ENCODE data around the gene DMAC1. TPM values are rescaled to one million over a fixed set of nuclear protein-coding genes. Genes with fewer than 3 reads are reported as not detected.

DMAC1 gene
- total RNA-seq, 1 donor = 7.6 TPM

DNA sequence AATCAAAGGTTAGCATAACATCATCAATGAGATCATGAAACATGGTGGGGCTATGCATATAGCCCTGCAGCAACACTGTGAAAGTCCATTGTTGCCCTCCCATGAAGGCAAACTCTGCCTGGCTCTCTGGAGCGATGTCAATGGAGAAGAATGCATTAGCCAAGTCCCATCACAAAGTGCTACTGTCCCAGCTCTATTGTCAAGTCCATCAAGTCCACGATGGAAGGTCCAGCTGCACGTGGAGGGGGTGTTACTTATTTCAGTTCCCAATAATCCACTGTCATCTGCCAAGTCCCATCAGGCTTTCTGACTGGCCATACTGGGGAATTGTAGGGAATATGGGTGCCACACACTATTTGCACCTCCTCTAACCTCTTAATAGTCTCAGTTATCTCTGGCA lies 10.8 kb downstream of the DMAC1 start:
- no peak overlapping the region for H3K27ac ChIP-seq (ENCODE audit: low read depth, low read length)
- no peak overlapping the region for H3K4me2 ChIP-seq (ENCODE audit: insufficient read depth, low read length)
- no peak overlapping the region for H2AFZ ChIP-seq (ENCODE audit: low read length)
- TF ChIP-seq CTCF (IDR thresholded peaks at IDR 0.05; ENCODE audit: extremely low read depth, low read depth, low read length) = no peak
- no peaks in the 10 kb centered on the region for H3K4me1 ChIP-seq (ENCODE audit: insufficient read depth, low read length)
- no peaks in the 10 kb centered on the region for H3K36me3 ChIP-seq (ENCODE audit: insufficient read depth, low read length)
- H4K20me1 ChIP-seq (ENCODE audit: insufficient read depth, low read length) = no peaks in the 10 kb centered on the region
- H3K27me3 ChIP-seq (ENCODE audit: insufficient read depth, low read length) = no peaks in the 10 kb centered on the region
- no peaks in the 10 kb centered on the region for H3K9me3 ChIP-seq (ENCODE audit: low read depth, low read length)
- no peak overlapping the region for H3K4me3 ChIP-seq (ENCODE audit: insufficient read depth, low read length)
- H3K79me2 ChIP-seq (ENCODE audit: insufficient read depth, low read length) = no peaks in the 10 kb centered on the region
- no peak for DNase-seq (ENCODE audit: insufficient read length, low spot score, missing footprints)

- TF ChIP-seq CTCF (IDR thresholded peaks at IDR 0.05; ENCODE audit: extremely low read depth, low read depth, low read length) = no peak
- Histone ChIP-seq H3K79me2 (ENCODE audit: insufficient read depth, low read length) (no peaks in the 10 kb centered on the region), H2AFZ (ENCODE audit: low read length) (no peak overlapping the region), H3K4me2 (ENCODE audit: insufficient read depth, low read length) (no peak overlapping the region), H4K20me1 (ENCODE audit: insufficient read depth, low read length) (no peaks in the 10 kb centered on the region), H3K4me1 (ENCODE audit: insufficient read depth, low read length) (no peaks in the 10 kb centered on the region), H3K9me3 (ENCODE audit: low read depth, low read length) (no peaks in the 10 kb centered on the region), H3K27me3 (ENCODE audit: insufficient read depth, low read length) (no peaks in the 10 kb centered on the region), H3K36me3 (ENCODE audit: insufficient read depth, low read length) (no peaks in the 10 kb centered on the region), H3K27ac (ENCODE audit: low read depth, low read length) (no peak overlapping the region), H3K4me3 (ENCODE audit: insufficient read depth, low read length) (no peak overlapping the region)
- no peak for DNase-seq (ENCODE audit: insufficient read length, low spot score, missing footprints)
Observed at GRCh38 chr9:7785813-7786212, 13.8 kb downstream of the DMAC1 start.

DNA sequence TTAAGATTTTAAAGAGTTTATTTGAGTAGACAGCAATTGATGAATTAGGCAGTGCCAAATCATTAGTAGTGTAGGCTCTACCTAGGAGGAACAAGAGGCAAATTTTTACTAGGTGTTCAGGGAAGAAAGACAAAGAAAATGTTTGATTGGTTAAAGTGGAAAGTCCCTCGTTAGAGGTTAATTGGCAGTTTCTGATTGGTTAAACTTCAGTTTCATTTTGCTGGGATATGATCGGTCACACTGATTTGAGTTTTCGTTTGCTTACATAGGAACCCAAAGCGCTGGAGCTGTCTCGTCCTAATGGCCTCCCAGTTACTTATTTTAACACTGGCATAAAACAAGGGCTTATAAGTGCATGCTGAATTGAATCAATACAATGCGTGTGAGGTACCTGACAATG lies 15.1 kb downstream of the DMAC1 start:
- no peak overlapping the region for H3K4me3 ChIP-seq (ENCODE audit: insufficient read depth, low read length)
- no peak overlapping the region for H3K27ac ChIP-seq (ENCODE audit: low read depth, low read length)
- no peaks in the 10 kb centered on the region for H4K20me1 ChIP-seq (ENCODE audit: insufficient read depth, low read length)
- TF ChIP-seq CTCF (IDR thresholded peaks at IDR 0.05; ENCODE audit: extremely low read depth, low read depth, low read length) = no peak
- no peaks in the 10 kb centered on the region for H3K36me3 ChIP-seq (ENCODE audit: insufficient read depth, low read length)
- no peaks in the 10 kb centered on the region for H3K79me2 ChIP-seq (ENCODE audit: insufficient read depth, low read length)
- H3K27me3 ChIP-seq (ENCODE audit: insufficient read depth, low read length) = no peaks in the 10 kb centered on the region
- no peak overlapping the region for H3K4me2 ChIP-seq (ENCODE audit: insufficient read depth, low read length)
- no peaks in the 10 kb centered on the region for H3K9me3 ChIP-seq (ENCODE audit: low read depth, low read length)
- no peak overlapping the region for H2AFZ ChIP-seq (ENCODE audit: low read length)
- no peak for DNase-seq (ENCODE audit: insufficient read length, low spot score, missing footprints)
- peaks cover 5% of the 10 kb centered on the region for H3K4me1 ChIP-seq (ENCODE audit: insufficient read depth, low read length)

- no peak for TF ChIP-seq CTCF (IDR thresholded peaks at IDR 0.05; ENCODE audit: extremely low read depth, low read depth, low read length)
Observed at GRCh38 chr9:7783635-7784063, 15.9 kb downstream of the DMAC1 start.

More at GRCh38 chr9:7783635-7784063, 15.9 kb downstream of the DMAC1 start:
- Histone ChIP-seq H3K36me3 (ENCODE audit: insufficient read depth, low read length) (no peaks in the 10 kb centered on the region), H3K27ac (ENCODE audit: low read depth, low read length) (no peak overlapping the region), H2AFZ (ENCODE audit: low read length) (no peak overlapping the region), H3K9me3 (ENCODE audit: low read depth, low read length) (no peaks in the 10 kb centered on the region), H3K4me2 (ENCODE audit: insufficient read depth, low read length) (no peak overlapping the region), H3K79me2 (ENCODE audit: insufficient read depth, low read length) (no peaks in the 10 kb centered on the region), H4K20me1 (ENCODE audit: insufficient read depth, low read length) (no peaks in the 10 kb centered on the region), H3K4me1 (ENCODE audit: insufficient read depth, low read length) (peaks cover 5% of the 10 kb centered on the region), H3K27me3 (ENCODE audit: insufficient read depth, low read length) (no peaks in the 10 kb centered on the region), H3K4me3 (ENCODE audit: insufficient read depth, low read length) (no peak overlapping the region)
- no peak for DNase-seq (ENCODE audit: insufficient read length, low spot score, missing footprints)
